PC-9 (cell line): ENCODE measurements around the gene FARP1. TPM values are rescaled to one million over a fixed set of nuclear protein-coding genes. Genes with fewer than 3 reads are reported as not detected.

Experiments used
- BruUV-seq: library from RNA; stranded (reverse); fragments of 400-500 nt; replicated peaks from 2 replicates; lab custom pipeline; 2021; lab: Mats Ljungman, UMichigan
- CTCF ChIA-PET: fragments of 300-600 bp; sonication (Branson Sonifier 250); formaldehyde crosslinking; loops from one replicate; lab custom pipeline; 2022; ENCODE audit warnings: antibody characterized with exemption; lab: Charles Lee
- POLR2A ChIA-PET: fragments of 300-600 bp; sonication (Branson Sonifier 250); formaldehyde crosslinking; loops from one replicate; lab custom pipeline; 2022; ENCODE audit warnings: antibody characterized with exemption; ENCODE audit not compliant: unreplicated experiment; lab: Charles Lee
- DNase-seq, 2 experiments: peaks; one replicate each; pipeline versions ENCODE4 v3.0.0 to v3.0.0-alpha.2; 2015 to 2022; ENCODE audit warnings: mixed read lengths in 1 of 2
- H2AFZ ChIP-seq: fragments of 200-600 bp; sonication (generic); 2 replicates; pipeline ENCODE4 v1.8.1; 2017; ENCODE audit warnings: antibody characterized with exemption
- H3F3A ChIP-seq: fragments of 200-600 bp; sonication (generic); 2 replicates; pipeline ENCODE4 v1.8.1; 2017; ENCODE audit warnings: antibody characterized with exemption, mild to moderate bottlenecking, low read depth; ENCODE audit not compliant: insufficient read depth
- H3K27ac ChIP-seq: fragments of 200-600 bp; sonication (generic); 2 replicates; pipeline ENCODE4 v1.6.1; 2016; ENCODE audit warnings: mixed run types
- H3K27me3 ChIP-seq: fragments of 200-600 bp; sonication (generic); 2 replicates; pipeline ENCODE4 v1.6.1; 2016; ENCODE audit warnings: low read depth, mixed run types; ENCODE audit not compliant: insufficient read depth
- H3K36me3 ChIP-seq: fragments of 200-600 bp; sonication (generic); 2 replicates; pipeline ENCODE4 v1.6.1; 2016; ENCODE audit warnings: low read depth, mixed run types
- H3K4me1 ChIP-seq: fragments of 200-600 bp; sonication (generic); replicated peaks from 2 replicates; pipeline ENCODE4 v1.6.1; 2016; ENCODE audit warnings: mixed run types; ENCODE audit not compliant: insufficient read depth
- H3K4me2 ChIP-seq: fragments of 200-600 bp; sonication (generic); 2 replicates; pipeline ENCODE4 v1.6.1; 2017; ENCODE audit warnings: mixed run types
- H3K4me3 ChIP-seq: fragments of 200-600 bp; sonication (generic); 2 replicates; pipeline ENCODE4 v1.6.1; 2016; ENCODE audit warnings: mixed run types
- H3K79me2 ChIP-seq: fragments of 200-600 bp; sonication (generic); 2 replicates; pipeline ENCODE4 v1.6.1; 2017; ENCODE audit warnings: low read depth, mixed run types
- H3K9me2 ChIP-seq: fragments of 200-600 bp; sonication (generic); 2 replicates; pipeline ENCODE4 v1.8.1; 2017; ENCODE audit warnings: mild to moderate bottlenecking; ENCODE audit not compliant: insufficient read depth
- H3K9me3 ChIP-seq: fragments of 200-600 bp; sonication (generic); 2 replicates; pipeline ENCODE4 v1.8.1; 2016; ENCODE audit warnings: low read depth; ENCODE audit not compliant: insufficient read depth
- H4K20me1 ChIP-seq: fragments of 200-600 bp; sonication (generic); 2 replicates; pipeline ENCODE4 v1.8.1; 2017; ENCODE audit not compliant: insufficient read depth
- CTCF ChIP-seq: fragments of 200-600 bp; sonication (generic); conservative IDR thresholded peaks from 2 replicates; pipeline ENCODE4 v1.6.1; 2017; ENCODE audit warnings: mixed run types, antibody characterized with exemption, mild to moderate bottlenecking, moderate library complexity
- EZH2 ChIP-seq: fragments of 200-600 bp; sonication (generic); IDR thresholded peaks from 2 replicates; pipeline ENCODE4 v1.8.0; 2017; ENCODE audit warnings: antibody characterized with exemption, low read depth
- intact Hi-C: fragments of 100-400 bp; cut with micrococcal nuclease; formaldehyde crosslinking; loops from one replicate; pipeline ENCODE4 v1.10.0; 2022; ENCODE audit not compliant: unreplicated experiment
- total RNA-seq: library from RNA; stranded (reverse); gene quantifications from 2 replicates; pipeline ENCODE4 v1.2.3, GENCODE V29; 2021

FARP1 gene
- total RNA-seq, 1 experiment from 2014 or later: 62.1 TPM

- H3K36me3 ChIP-seq: no peaks in the 10 kb centered on the region
- intact Hi-C loops: no loop called here
- 0 out of 2 replicates have a peak, but pooled peaks cover 4% of the 10 kb centered on the region for H3K79me2 ChIP-seq
- H3K27me3 ChIP-seq: no peaks in the 10 kb centered on the region
- no peak overlapping the region for H3K4me3 ChIP-seq
- peaks cover 8% of the 10 kb centered on the region; the same call in 1 of the 2 replicates for H3K4me1 ChIP-seq
- H3F3A ChIP-seq: peaks cover 5% of the 10 kb centered on the region
- no peak overlapping the region for H2AFZ ChIP-seq
- no peaks in the 10 kb centered on the region for H3K9me2 ChIP-seq
- TF ChIP-seq EZH2 (no peak), CTCF (no peak)
- no peaks in the 10 kb centered on the region for H3K9me3 ChIP-seq
- no peaks in the 10 kb centered on the region for H4K20me1 ChIP-seq
- ChIA-PET CTCF (no interaction called here), POLR2A (interaction anchor here (0.6 kb wide), 1 partner anchor 1969 kb away, joined by 4 read pairs; no protein-coding TSS in a partner anchor)
- DNase-seq: peak in 1 of 2 experiments; percentile 51
- peak overlapping the region; percentile 23; the same call in 1 of the 2 replicates for H3K27ac ChIP-seq
- H3K4me2 ChIP-seq: no peak overlapping the region
- BruUV-seq: no TSS peak
These were observed 79.2 kb downstream of the FARP1 start for GRCh38 chr13:98222081-98222554.

- H4K20me1 ChIP-seq: no peaks in the 10 kb centered on the region
- no peak overlapping the region for H3K4me2 ChIP-seq
- H3K79me2 ChIP-seq: 0 out of 2 replicates have a peak, but pooled peaks cover 4% of the 10 kb centered on the region
- no peaks in the 10 kb centered on the region for H3K36me3 ChIP-seq
- CTCF ChIA-PET: no interaction called here
- no peak overlapping the region for H3K4me3 ChIP-seq
- peaks cover 5% of the 10 kb centered on the region for H3F3A ChIP-seq
- intact Hi-C loops: no loop called here
- no peak for TF ChIP-seq EZH2
- no peak for TF ChIP-seq CTCF
- H2AFZ ChIP-seq: no peak overlapping the region
- no peaks in the 10 kb centered on the region for H3K9me2 ChIP-seq
- BruUV-seq: no TSS peak
- no peak for DNase-seq
- POLR2A ChIA-PET: no interaction called here
- H3K27me3 ChIP-seq: no peaks in the 10 kb centered on the region
- peaks cover 8% of the 10 kb centered on the region; the same call in 1 of the 2 replicates for H3K4me1 ChIP-seq
- no peaks in the 10 kb centered on the region for H3K9me3 ChIP-seq
- no peak overlapping the region for H3K27ac ChIP-seq
These were observed 79.9 kb downstream of the FARP1 start for GRCh38 chr13:98222816-98223215.

GRCh38 chr13:98223741-98224140, 80.8 kb downstream of the FARP1 start:
- Histone ChIP-seq H2AFZ (no peak overlapping the region), H3K27me3 (no peaks in the 10 kb centered on the region), H4K20me1 (no peaks in the 10 kb centered on the region), H3K36me3 (no peaks in the 10 kb centered on the region), H3F3A (peaks cover 5% of the 10 kb centered on the region), H3K4me3 (no peak overlapping the region), H3K9me3 (no peaks in the 10 kb centered on the region), H3K9me2 (no peaks in the 10 kb centered on the region), H3K4me2 (no peak overlapping the region), H3K79me2 (0 out of 2 replicates have a peak, but pooled peaks cover 4% of the 10 kb centered on the region), H3K27ac (no peak overlapping the region), H3K4me1 (peaks cover 8% of the 10 kb centered on the region; the same call in 1 of the 2 replicates)
- ChIA-PET POLR2A (interaction anchor here (0.5 kb wide), 1 partner anchor 15 kb away, joined by 3 read pairs; no protein-coding TSS in a partner anchor), CTCF (interaction anchor here (0.6 kb wide), 1 partner anchor 182 kb away, joined by 3 read pairs; no protein-coding TSS in a partner anchor)
- intact Hi-C loops: no loop called here
- BruUV-seq: no TSS peak
- no peak for TF ChIP-seq CTCF
- no peak for TF ChIP-seq EZH2
- DNase-seq: no peak
